GM12878 (cell line): ENCODE measurements around the gene ELN. TPM values are rescaled to one million over a fixed set of nuclear protein-coding genes. Genes with fewer than 3 reads are reported as not detected.

Experiments
- ATAC-seq: fragments of 200-7000 bp; cut with Tn5 transposase; 3 replicates; pipeline ENCODE4 v1.9.1; 2020; ENCODE audit warnings: mild to moderate bottlenecking, moderate library complexity
- BruUV-seq: library from RNA; stranded (reverse); fragments of 400-500 nt; replicated peaks from 2 replicates; lab custom pipeline; 2021; lab: Mats Ljungman, UMichigan
- CTCF ChIA-PET: fragments of 300-600 bp; sonication (Branson Sonifier 250); formaldehyde crosslinking; extraction: SDS; loops from one replicate; lab custom pipeline; 2021; ENCODE audit warnings: inconsistent platforms; lab: Yijun Ruan, JAX
- POLR2A ChIA-PET: fragments of 350-600 bp; formaldehyde crosslinking; extraction: SDS; loops from one replicate; lab custom pipeline; 2021; ENCODE audit warnings: inconsistent platforms; lab: Charles Lee
- RAD21 ChIA-PET: fragments of 300-600 bp; sonication (Branson Sonifier 250); formaldehyde crosslinking; loops from one replicate; lab custom pipeline; 2023; ENCODE audit warnings: antibody characterized with exemption; ENCODE audit not compliant: unreplicated experiment; lab: Charles Lee
- SMC1A ChIA-PET: fragments of 300-600 bp; sonication (Branson Sonifier 250); formaldehyde crosslinking; loops from one replicate; lab custom pipeline; 2023; ENCODE audit not compliant: unreplicated experiment, uncharacterized antibody; lab: Charles Lee
- DNase-seq: peaks from one replicate; pipeline ENCODE4 v3.0.0-alpha.2; 2011; ENCODE audit warnings: low read depth, low spot score
- FAIRE-seq: peaks from 3 replicates; lab custom pipeline; 2011; peaks lifted over from hg19 to GRCh38; lab: Jason Lieb, UNC
- H2AFZ ChIP-seq: 2 replicates; pipeline ENCODE4 v1.6.0; 2011; ENCODE audit warnings: low read depth, low read length, control low read depth; ENCODE audit not compliant: control insufficient read depth
- H3K27ac ChIP-seq: 2 replicates; pipeline ENCODE4 v1.5.1; 2011; ENCODE audit warnings: control low read depth; ENCODE audit not compliant: control insufficient read depth, insufficient read depth
- H3K27me3 ChIP-seq, 2 experiments: replicated peaks in 1 of 2; 2 replicates each; pipeline versions ENCODE4 v1.6.0 to v1.6.1; 2011; ENCODE audit warnings: low read length in 1 of 2; ENCODE audit not compliant: control insufficient read depth in 2 of 2, insufficient read depth in 2 of 2
- H3K36me3 ChIP-seq, 2 experiments: 2 replicates each; pipeline ENCODE4 v1.5.1; 2011; ENCODE audit warnings: low read length in 1 of 2; ENCODE audit not compliant: control insufficient read depth in 2 of 2, insufficient read depth in 2 of 2
- H3K4me1 ChIP-seq: 2 replicates; pipeline ENCODE4 v1.6.1; 2011; ENCODE audit warnings: mild to moderate bottlenecking, low read length, moderate library complexity, mixed read lengths; ENCODE audit not compliant: control insufficient read depth, insufficient read depth
- H3K4me2 ChIP-seq: 2 replicates; pipeline ENCODE4 v1.6.0; 2011; ENCODE audit warnings: control low read depth; ENCODE audit not compliant: control insufficient read depth, insufficient read depth
- H3K4me3 ChIP-seq: fragments of 200-600 bp; sonication (generic); 2 replicates; pipeline ENCODE4 v1.5.1; 2016
- H3K79me2 ChIP-seq: 2 replicates; pipeline ENCODE4 v1.6.0; 2011; ENCODE audit warnings: low read length; ENCODE audit not compliant: control insufficient read depth, insufficient read depth
- H3K9ac ChIP-seq: 2 replicates; pipeline ENCODE4 v1.8.0; 2011; ENCODE audit warnings: low read length, control low read depth, mixed read lengths; ENCODE audit not compliant: control insufficient read depth, insufficient read depth
- H3K9me3 ChIP-seq: replicated peaks from 3 replicates; pipeline ENCODE4 v1.5.1; 2011; ENCODE audit warnings: mild to moderate bottlenecking, low read length; ENCODE audit not compliant: control insufficient read depth, insufficient read depth
- H4K20me1 ChIP-seq: 2 replicates; pipeline ENCODE4 v1.6.0; 2011; ENCODE audit not compliant: control insufficient read depth, insufficient read depth
- PAX8 ChIP-seq: fragments of 450-650 bp; IDR thresholded peaks from 2 replicates; pipeline ENCODE4 v1.6.1; 2017; ENCODE audit warnings: mild to moderate bottlenecking, moderate library complexity
- PRDM15 ChIP-seq: fragments of 450-650 bp; formaldehyde crosslinking; IDR thresholded peaks from 2 replicates; pipeline ENCODE4 v1.4.0; 2020; ENCODE audit warnings: mild to moderate bottlenecking, moderate library complexity
- RB1 ChIP-seq: fragments of 450-650 bp; formaldehyde crosslinking; IDR thresholded peaks from 2 replicates; pipeline ENCODE4 v1.6.1; 2017; ENCODE audit warnings: mild to moderate bottlenecking, borderline replicate concordance
- WGBS: methylation state at CpG from one replicate; pipeline ENCODE4 v1.1.6; 2016; ENCODE audit warnings: low lambda C conversion rate; ENCODE audit not compliant: insufficient replicate concordance, insufficient coverage; ENCODE audit errors: missing lambda C conversion rate; 5-methylcytosine and 5-hydroxymethylcytosine counted together
- in situ Hi-C: fragments of 300-500 bp; cut with MboI; formaldehyde crosslinking; loops from 9 replicates; pipeline ENCODE4 v1.14.3; 2018; ENCODE audit warnings: mixed read lengths
- intact Hi-C: fragments of 100-400 bp; cut with micrococcal nuclease; formaldehyde crosslinking; loops from one replicate; pipeline ENCODE4 v1.14.2; 2022; ENCODE audit not compliant: unreplicated experiment
- polyA plus RNA-seq, 11 experiments: library from polyadenylated mRNA; depleted of rRNA in 4 of 11; unstranded in 6 of 11; stranded (reverse) in 5 of 11; fragments of >200 nt; fragmentation: Nextera tagmentation in 4 of 11; fragmentation: Illumina TruSeq in 1 of 11; extraction: Ambion mirVana in 4 of 11; extraction: Trizol in 1 of 11; gene quantifications; 1 replicate in 1 of 11; 2 replicates in 10 of 11; pipeline versions ENCODE4 v1.2.1 to v1.2.3, GENCODE V29; 2011 to 2016; ENCODE audit warnings: inconsistent platforms in 2 of 11, missing spikeins in 2 of 11, low read depth in 1 of 11
- total RNA-seq, 4 experiments: library from RNA; depleted of rRNA in 3 of 4; stranded (reverse); fragments of >200 nt in 3 of 4; fragmentation: Illumina TruSeq in 1 of 4; extraction: Trizol in 1 of 4; gene quantifications; 2 replicates each; pipeline versions ENCODE4 v1.2.1 to v1.2.3, GENCODE V29; 2013 to 2021

Gene ELN
- total and polyA plus RNA-seq, 10 of the 15 experiments (the other 5 are each of a cell fraction or from before 2014, with no cell fraction given): 0.08 to 0.27 (median 0.23) TPM; not detected in 7

DNA sequence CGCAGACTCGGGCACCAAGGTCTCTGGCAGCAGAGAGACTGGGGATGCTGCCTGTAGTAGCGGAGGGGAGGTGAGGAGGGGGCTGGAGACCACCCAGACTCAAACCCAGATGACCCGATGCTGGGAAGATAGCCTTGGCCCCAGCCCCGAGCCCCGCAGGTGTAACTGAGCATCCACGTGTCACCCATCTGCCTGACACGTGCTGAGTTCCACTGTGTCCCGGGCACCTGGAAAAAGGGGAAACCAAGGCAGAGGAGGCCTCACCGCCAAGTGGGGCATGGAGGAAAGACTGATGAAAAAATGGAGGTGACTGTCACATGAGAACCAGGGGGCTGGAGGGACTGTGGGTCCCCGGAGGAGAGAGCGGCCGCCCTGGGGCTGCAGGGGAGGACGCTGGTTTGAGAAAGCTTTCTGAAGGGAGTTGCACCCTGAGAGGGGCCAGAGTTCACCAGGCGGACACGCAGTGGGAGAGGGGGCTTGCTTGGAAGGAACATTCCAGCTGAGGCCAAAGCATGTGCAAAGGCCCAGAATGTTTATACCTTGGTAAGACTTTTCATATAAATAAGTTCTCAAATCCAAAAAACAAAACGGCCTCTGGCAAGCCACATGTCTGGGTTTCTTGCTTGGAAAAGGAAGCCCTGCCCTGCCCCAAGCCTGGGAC, 27.4 kb upstream of the ELN start:
- DNase-seq (no peak), FAIRE-seq (no peak), ATAC-seq (no peak)
- no peak for TF ChIP-seq PAX8
- TF ChIP-seq PRDM15: no peak
- no peak for TF ChIP-seq RB1
- Histone ChIP-seq H3K36me3 (no peaks in the 10 kb centered on the region), H3K4me1 (no peaks in the 10 kb centered on the region; the same call in 1 of the 2 replicates), H3K9me3 (no peaks in the 10 kb centered on the region; the same call in 2 of the 3 replicates), H3K27ac (no peak overlapping the region), H3K4me2 (no peak overlapping the region), H4K20me1 (no peaks in the 10 kb centered on the region), H3K79me2 (no peaks in the 10 kb centered on the region), H3K27me3 (no peaks in the 10 kb centered on the region), H2AFZ (no peak overlapping the region), H3K9ac (no peak overlapping the region), H3K4me3 (no peak overlapping the region)
- ChIA-PET CTCF (interaction anchor here (0.9 kb wide), 1 partner anchor 26 kb away, joined by 3 read pairs; no protein-coding TSS in a partner anchor), POLR2A (no interaction called here), SMC1A (no interaction called here), RAD21 (no interaction called here)
- 58% methylated on average over 16 of the region's 17 CpGs for WGBS
- intact Hi-C loops (no loop called here), in situ Hi-C loops (no loop called here)
- no TSS peak for BruUV-seq
